H1 (cell line): Measurements from ENCODE around the gene CPA3. TPM values are rescaled to one million over a fixed set of nuclear protein-coding genes. Genes with fewer than 3 reads are reported as not detected.

ENCODE experiments used
- CTCF ChIA-PET: fragments of 300-600 bp; sonication (Branson Sonifier 250); formaldehyde crosslinking; loops from one replicate; lab custom pipeline; 2021; ENCODE audit not compliant: partially characterized antibody; lab: Charles Lee
- POLR2A ChIA-PET: fragments of 300-600 bp; sonication (Branson Sonifier 250); formaldehyde crosslinking; loops from one replicate; lab custom pipeline; 2021; ENCODE audit warnings: inconsistent platforms; ENCODE audit not compliant: partially characterized antibody; lab: Charles Lee
- DNase-seq, 2 experiments: peaks; one replicate each; pipeline versions ENCODE4 v3.0.0 to v3.0.0-alpha.2; 2010 to 2022; ENCODE audit warnings: low spot score in 2 of 2, low read depth in 1 of 2, mixed read lengths in 1 of 2
- FAIRE-seq: peaks from 2 replicates; lab custom pipeline; 2011; peaks lifted over from hg19 to GRCh38; lab: Jason Lieb, UNC
- H2AFZ ChIP-seq: 2 replicates; pipeline ENCODE4 v1.8.1; 2012; ENCODE audit warnings: low read length, inconsistent platforms
- H2AK5ac ChIP-seq: 2 replicates; pipeline ENCODE4 v1.6.1; 2013; ENCODE audit warnings: low read depth, low read length
- H2BK120ac ChIP-seq: replicated peaks from 2 replicates; pipeline ENCODE3; 2013; ENCODE audit warnings: low read depth, low read length, inconsistent platforms
- H2BK12ac ChIP-seq: 2 replicates; pipeline ENCODE4 v1.6.1; 2013; ENCODE audit warnings: low read depth, low read length
- H2BK15ac ChIP-seq: 2 replicates; pipeline ENCODE4 v1.6.1; 2013; ENCODE audit warnings: low read length
- H2BK20ac ChIP-seq: 2 replicates; pipeline ENCODE4 v1.6.1; 2013; ENCODE audit warnings: low read length
- H2BK5ac ChIP-seq: 2 replicates; pipeline ENCODE4 v1.6.1; 2013; ENCODE audit warnings: low read depth, low read length
- H3K14ac ChIP-seq: 2 replicates; pipeline ENCODE4 v1.6.1; 2013; ENCODE audit warnings: inconsistent platforms; ENCODE audit not compliant: insufficient read length
- H3K18ac ChIP-seq: 2 replicates; pipeline ENCODE4 v1.6.1; 2013; ENCODE audit warnings: low read length; ENCODE audit errors: extremely low read depth
- H3K23ac ChIP-seq: 2 replicates; pipeline ENCODE4 v1.6.1; 2013; ENCODE audit warnings: inconsistent platforms; ENCODE audit not compliant: insufficient read length
- H3K23me2 ChIP-seq: 2 replicates; pipeline ENCODE4 v1.6.1; 2013; ENCODE audit warnings: low read depth, low read length
- H3K27ac ChIP-seq: 2 replicates; pipeline ENCODE4 v1.6.1; 2011; ENCODE audit warnings: low read depth, low read length, inconsistent platforms
- H3K27me3 ChIP-seq, 4 experiments: replicated peaks in 1 of 4; 1 replicate in 1 of 4; 2 replicates in 3 of 4; pipeline versions ENCODE4 v1.6.1 to v1.8.1; 2011 to 2013; ENCODE audit warnings: low read length in 3 of 4, mild to moderate bottlenecking in 3 of 4, inconsistent platforms in 2 of 4, mixed read lengths in 2 of 4, moderate library complexity in 1 of 4; ENCODE audit not compliant: control insufficient read depth in 3 of 4, insufficient read depth in 3 of 4; ENCODE audit errors: extremely low read depth in 1 of 4
- H3K36me3 ChIP-seq, 4 experiments: 2 replicates each; pipeline versions ENCODE4 v1.6.1 to v1.8.1; 2011 to 2013; ENCODE audit warnings: mild to moderate bottlenecking in 4 of 4, low read length in 3 of 4, moderate library complexity in 2 of 4, control low read depth in 1 of 4, inconsistent platforms in 1 of 4; ENCODE audit not compliant: insufficient read depth in 4 of 4, control insufficient read depth in 2 of 4
- H3K4ac ChIP-seq: replicated peaks from 2 replicates; pipeline ENCODE3; 2013; ENCODE audit warnings: low read length, low read depth, mixed read lengths, inconsistent platforms; ENCODE audit not compliant: insufficient read length
- H3K4me1 ChIP-seq, 4 experiments: replicated peaks in 1 of 4; 1 replicate in 1 of 4; 2 replicates in 3 of 4; pipeline versions ENCODE4 v1.6.1 to v1.8.1; 2011 to 2013; ENCODE audit warnings: low read length in 3 of 4, inconsistent platforms in 2 of 4, mixed read lengths in 1 of 4; ENCODE audit not compliant: insufficient read depth in 4 of 4, control insufficient read depth in 3 of 4
- H3K4me2 ChIP-seq, 2 experiments: 2 replicates each; pipeline versions ENCODE4 v1.6.1 to v1.8.1; 2011 to 2013; ENCODE audit warnings: low read depth in 2 of 2, low read length in 2 of 2, control low read depth in 1 of 2, inconsistent platforms in 1 of 2, mild to moderate bottlenecking in 1 of 2; ENCODE audit not compliant: insufficient read depth in 1 of 2
- H3K4me3 ChIP-seq, 4 experiments: fragments of 200-600, 300-600 bp in 1 of 4; sonication (generic), shearing (Covaris generic), sonication (Bioruptor Twin) in 1 of 4; 2 replicates each; pipeline versions ENCODE4 v1.5.1 to v1.8.1; 2011 to 2016; ENCODE audit warnings: low read length in 4 of 4, low read depth in 3 of 4, control low read depth in 2 of 4, inconsistent platforms in 2 of 4, mild to moderate bottlenecking in 2 of 4, mixed read lengths in 1 of 4, moderate library complexity in 1 of 4; ENCODE audit not compliant: insufficient read depth in 2 of 4; ENCODE audit errors: extremely low read depth in 1 of 4
- H3K56ac ChIP-seq: replicated peaks from 2 replicates; pipeline ENCODE3; 2013; ENCODE audit warnings: low read depth, mild to moderate bottlenecking, mixed read lengths, low read length, inconsistent platforms; ENCODE audit not compliant: insufficient read length
- H3K79me1 ChIP-seq: 2 replicates; pipeline ENCODE4 v1.6.1; 2013; ENCODE audit warnings: low read depth, low read length, control low read depth
- H3K79me2 ChIP-seq, 2 experiments: 2 replicates each; pipeline versions ENCODE4 v1.6.1 to v1.8.1; 2012 to 2013; ENCODE audit warnings: low read length in 2 of 2, mild to moderate bottlenecking in 2 of 2, inconsistent platforms in 1 of 2; ENCODE audit not compliant: insufficient read depth in 2 of 2, control insufficient read depth in 1 of 2
- H3K9ac ChIP-seq, 4 experiments: replicated peaks in 1 of 4; 1 replicate in 1 of 4; 2 replicates in 3 of 4; pipeline versions ENCODE4 v1.6.1 to v1.8.1; 2011 to 2013; ENCODE audit warnings: low read depth in 3 of 4, low read length in 3 of 4, control low read depth in 2 of 4, mild to moderate bottlenecking in 2 of 4, moderate library complexity in 2 of 4, inconsistent platforms in 1 of 4; ENCODE audit errors: extremely low read depth in 1 of 4
- H3K9me3 ChIP-seq, 2 experiments: 2 replicates each; pipeline versions ENCODE4 v1.6.1 to v1.8.1; 2012 to 2013; ENCODE audit warnings: mild to moderate bottlenecking in 2 of 2, moderate library complexity in 2 of 2, control low read depth in 1 of 2, inconsistent platforms in 1 of 2, low read depth in 1 of 2, low read length in 1 of 2, mixed read lengths in 1 of 2; ENCODE audit not compliant: insufficient read depth in 2 of 2
- H4K20me1 ChIP-seq, 2 experiments: replicated peaks in 1 of 2; 2 replicates each; pipeline versions ENCODE3 to v1.8.1; 2011 to 2013; ENCODE audit warnings: inconsistent platforms in 2 of 2, low read length in 2 of 2, mild to moderate bottlenecking in 1 of 2; ENCODE audit not compliant: insufficient read depth in 2 of 2, control insufficient read depth in 1 of 2
- H4K5ac ChIP-seq: 2 replicates; pipeline ENCODE4 v1.6.1; 2013; ENCODE audit warnings: low read length, low read depth, mixed read lengths, inconsistent platforms; ENCODE audit not compliant: insufficient read length
- H4K8ac ChIP-seq: 2 replicates; pipeline ENCODE4 v1.8.0; 2013; ENCODE audit warnings: mild to moderate bottlenecking, moderate library complexity, low read length, inconsistent platforms; ENCODE audit not compliant: insufficient read depth; ENCODE audit errors: extremely low read depth
- H4K91ac ChIP-seq: replicated peaks from 2 replicates; pipeline ENCODE3; 2013; ENCODE audit warnings: low read length, mixed read lengths, inconsistent platforms; ENCODE audit not compliant: insufficient read length
- EP300 ChIP-seq, 2 experiments: IDR thresholded peaks; 1 replicate in 1 of 2; 2 replicates in 1 of 2; pipeline ENCODE4 v1.6.1; 2011 to 2012; ENCODE audit warnings: low read depth in 2 of 2, low read length in 2 of 2, mild to moderate bottlenecking in 2 of 2, borderline replicate concordance in 1 of 2, inconsistent platforms in 1 of 2, moderate library complexity in 1 of 2
- GABPA ChIP-seq: IDR thresholded peaks from 2 replicates; pipeline ENCODE4 v1.6.1; 2011; ENCODE audit warnings: mild to moderate bottlenecking, low read length, moderate library complexity, borderline replicate concordance; ENCODE audit not compliant: insufficient read depth
- GTF2F1 ChIP-seq: IDR thresholded peaks from 2 replicates; pipeline ENCODE4 v1.6.1; 2012; ENCODE audit warnings: low read depth, low read length, improper control_type of control experiment, borderline replicate concordance
- HDAC6 ChIP-seq: IDR thresholded peaks from one replicate; pipeline ENCODE4 v1.7.1; 2012; ENCODE audit warnings: low read depth, mild to moderate bottlenecking, inconsistent platforms, low read length, moderate library complexity
- KDM5A ChIP-seq: fragments of 200-600 bp; IDR thresholded peaks from 2 replicates; pipeline ENCODE4 v1.7.1; 2012; ENCODE audit warnings: mild to moderate bottlenecking, low read length, inconsistent platforms, mixed read lengths
- MAFK ChIP-seq: IDR thresholded peaks from 2 replicates; pipeline ENCODE4 v1.6.1; 2012; ENCODE audit warnings: low read depth, mild to moderate bottlenecking, improper control_type of control experiment, low read length
- NANOG ChIP-seq: IDR thresholded peaks from 2 replicates; pipeline ENCODE4 v1.6.1; 2011; ENCODE audit warnings: low read length, low read depth, mild to moderate bottlenecking, inconsistent platforms; ENCODE audit not compliant: insufficient read depth, poor library complexity, severe bottlenecking
- NRF1 ChIP-seq: IDR thresholded peaks from 2 replicates; pipeline ENCODE4 v1.6.1; 2011; ENCODE audit warnings: mild to moderate bottlenecking, low read depth, low read length, improper control_type of control experiment
- PHF8 ChIP-seq: fragments of 200-600 bp; sonication (generic); conservative IDR thresholded peaks from 2 replicates; pipeline ENCODE4 v1.7.1; 2012; ENCODE audit warnings: low read depth, mild to moderate bottlenecking, inconsistent platforms, low read length, moderate library complexity
- SIN3A ChIP-seq, 2 experiments: IDR thresholded peaks in 1 of 2; conservative IDR thresholded peaks in 1 of 2; 2 replicates each; pipeline ENCODE4 v1.6.1; 2011 to 2012; ENCODE audit warnings: low read length in 2 of 2, improper control_type of control experiment in 1 of 2, low read depth in 1 of 2, mild to moderate bottlenecking in 1 of 2
- SP4 ChIP-seq: IDR thresholded peaks from 2 replicates; pipeline ENCODE4 v1.6.1; 2012; ENCODE audit warnings: low read length, inconsistent platforms
- TAF7 ChIP-seq: optimal IDR thresholded peaks from 2 replicates; pipeline ENCODE3; 2011; ENCODE audit warnings: low read depth, mild to moderate bottlenecking, inconsistent platforms, low read length, moderate library complexity, borderline replicate concordance
- TCF12 ChIP-seq: IDR thresholded peaks from 2 replicates; pipeline ENCODE4 v1.6.1; 2011; ENCODE audit warnings: low read depth, mild to moderate bottlenecking, low read length
- WGBS, 2 experiments: shearing (Covaris generic) in 1 of 2; methylation state at CpG; one replicate each; pipeline versions ENCODE4 v1.1.6 to v1.1.7; 2013 to 2015; ENCODE audit warnings: low lambda C conversion rate in 2 of 2, mixed read lengths in 2 of 2, inconsistent platforms in 1 of 2, low coverage in 1 of 2, missing lambda C conversion rate in 1 of 2; ENCODE audit not compliant: insufficient replicate concordance in 2 of 2, insufficient coverage in 1 of 2, insufficient read length in 1 of 2; ENCODE audit errors: extremely low coverage in 1 of 2, missing lambda C conversion rate in 1 of 2; 5-methylcytosine and 5-hydroxymethylcytosine counted together
- polyA plus RNA-seq, 7 experiments: library from polyadenylated mRNA; depleted of rRNA in 3 of 7; stranded (reverse) in 5 of 7; unstranded in 2 of 7; fragments of >200 nt in 5 of 7; fragments of 200-250 nt in 2 of 7; gene quantifications; 1 replicate in 5 of 7; 2 replicates in 1 of 7; 4 replicates in 1 of 7; pipeline versions ENCODE4 v1.2.1 to v1.2.3, GENCODE V29; 2011 to 2013; ENCODE audit warnings: missing spikeins in 2 of 7, mixed read lengths in 2 of 7
- total RNA-seq: library from RNA; stranded (reverse); fragmentation: NEBNext Ultra II Directional; extraction: Animal tissue kit (Norgen Biotek cat#: 25700); gene quantifications from 2 replicates; pipeline ENCODE4 v1.2.1, GENCODE V29; 2021

The CPA3 gene
- total and polyA plus RNA-seq, 2 of the 8 experiments (the other 6 are each of a cell fraction or from before 2014, with no cell fraction given) = not detected

GRCh38 chr3:148828136-148828690 is 36.9 kb upstream of the CPA3 start:
- no peak overlapping the region for H2BK15ac ChIP-seq
- no peaks in the 10 kb centered on the region for H3K9me3 ChIP-seq
- H2AK5ac ChIP-seq = no peak overlapping the region
- H2BK20ac ChIP-seq = no peak overlapping the region
- no peaks in the 10 kb centered on the region for H3K36me3 ChIP-seq
- no peak overlapping the region for H3K18ac ChIP-seq
- no peak overlapping the region for H2AFZ ChIP-seq
- H3K14ac ChIP-seq = no peak overlapping the region
- H3K4me1 ChIP-seq = no peaks in the 10 kb centered on the region
- FAIRE-seq (no peak), DNase-seq (no peak)
- no peak overlapping the region for H4K8ac ChIP-seq
- H3K23ac ChIP-seq = no peak overlapping the region
- no peaks in the 10 kb centered on the region for H3K79me1 ChIP-seq
- H3K4me2 ChIP-seq = no peak overlapping the region
- no peaks in the 10 kb centered on the region for H3K27me3 ChIP-seq
- no peak overlapping the region for H3K56ac ChIP-seq
- no peak overlapping the region for H4K91ac ChIP-seq
- ChIA-PET CTCF (interaction anchor here (0.8 to 1.2 kb wide), 2 partner anchors 32 to 35 kb away, joined by 3 read pairs; no protein-coding TSS in a partner anchor), POLR2A (no interaction called here)
- no peak overlapping the region for H2BK5ac ChIP-seq
- H3K27ac ChIP-seq = no peak overlapping the region
- no peak overlapping the region for H3K4ac ChIP-seq
- H3K9ac ChIP-seq = no peak overlapping the region
- H3K79me2 ChIP-seq = no peaks in the 10 kb centered on the region
- no peak overlapping the region for H2BK120ac ChIP-seq
- no peak overlapping the region for H4K5ac ChIP-seq
- no peaks in the 10 kb centered on the region for H4K20me1 ChIP-seq
- no peak overlapping the region for H2BK12ac ChIP-seq
- WGBS, 2 experiments = 89% methylated on average over 4 of the region's 4 CpGs; no CpG with 5 or more reads in 1 of the 2 experiments
- H3K23me2 ChIP-seq = no peaks in the 10 kb centered on the region
- no peak overlapping the region for H3K4me3 ChIP-seq
- no peak for TF ChIP-seq GABPA
- no peak for TF ChIP-seq GTF2F1
- TF ChIP-seq MAFK = no peak
- no peak for TF ChIP-seq TCF12
- no peak for TF ChIP-seq EP300 (IDR thresholded peaks at IDR 0.05; ENCODE audit: borderline replicate concordance in 1 of 2, low read depth in 2 of 2, low read length in 2 of 2)
- TF ChIP-seq HDAC6 = no peak
- no peak for TF ChIP-seq NANOG
- no peak for TF ChIP-seq KDM5A
- TF ChIP-seq TAF7 = no peak
- no peak for TF ChIP-seq SIN3A (conservative IDR thresholded peaks at IDR 0.05 in 1 of 2, IDR thresholded peaks at IDR 0.05 in 1 of 2; ENCODE audit: low read depth in 1 of 2, low read length in 2 of 2)
- TF ChIP-seq NRF1 = no peak
- no peak for TF ChIP-seq SP4
- TF ChIP-seq PHF8 = no peak
